ENCODE results near the gene MRPS27. TPM values are rescaled to one million over a fixed set of nuclear protein-coding genes. Genes with fewer than 3 reads are reported as not detected.
A peak's percentile ranks its signal among the peaks of the same experiment; 100 is the strongest.

The MRPS27 gene
- polyA plus RNA-seq, 2 of the 4 experiments (the other 2 are of a cell fraction): 81.0 to 141 TPM

GRCh38 chr5:72285424-72285821, 34.6 kb downstream of the MRPS27 start:
- H3K9me3 ChIP-seq: no peaks in the 10 kb centered on the region
- CTCF ChIA-PET: interaction anchor here (1.3 to 1.4 kb wide), 2 partner anchors 23 to 37 kb away, joined by 3 to 4 read pairs; no protein-coding TSS in a partner anchor
- TF ChIP-seq PBX3 (IDR thresholded peaks at IDR 0.05): no peak
- no peak for TF ChIP-seq MAZ (IDR thresholded peaks at IDR 0.05; ENCODE audit: borderline replicate concordance, low read depth, low read length)
- TF ChIP-seq TFCP2L1 (CRISPR knock-in tag; IDR thresholded peaks at IDR 0.05): no peak
- no peak for TF ChIP-seq SMC3 (IDR thresholded peaks at IDR 0.05)
- no peak for TF ChIP-seq ZSCAN20 (CRISPR knock-in tag; IDR thresholded peaks at IDR 0.05)
- no peak for TF ChIP-seq ESRRA (IDR thresholded peaks at IDR 0.05; ENCODE audit: borderline replicate concordance, low read length)
- TF ChIP-seq EP300 (IDR thresholded peaks at IDR 0.05): no peak
- no peak for TF ChIP-seq HMGXB4 (CRISPR knock-in tag; IDR thresholded peaks at IDR 0.05; ENCODE audit: borderline replicate concordance)
- no peak for TF ChIP-seq ELK1 (IDR thresholded peaks at IDR 0.05; ENCODE audit: low read depth, low read length)
- no peak for TF ChIP-seq ATOH8 (CRISPR knock-in tag; IDR thresholded peaks at IDR 0.05; ENCODE audit: low read depth)
- TF ChIP-seq MAFK (IDR thresholded peaks at IDR 0.05; ENCODE audit: partially characterized antibody): no peak
- TF ChIP-seq KDM1A (IDR thresholded peaks at IDR 0.05; ENCODE audit: low read depth): no peak
- no peak for TF ChIP-seq SREBF2 (IDR thresholded peaks at IDR 0.05)
- TF ChIP-seq ZFP36 (IDR thresholded peaks at IDR 0.05; ENCODE audit: borderline replicate concordance, partially characterized antibody): no peak
- TF ChIP-seq RAD21 (conservative IDR thresholded peaks at IDR 0.05 in 1 of 2, IDR thresholded peaks at IDR 0.05 in 1 of 2): no peak
- no peak for TF ChIP-seq POLR2AphosphoS2 (conservative IDR thresholded peaks at IDR 0.05; ENCODE audit: low read length)
- H3K4me2 ChIP-seq: no peak overlapping the region
- H3K4me3 ChIP-seq: no peak overlapping the region
- H3K27ac ChIP-seq: 0 out of 6 replicates have a peak overlapping the region, but pooled peaks of 1 of the 2 experiments have one; percentile 12
- peaks cover 31% of the 10 kb centered on the region for H3K4me1 ChIP-seq
- DNase-seq (ENCODE audit: low read depth in 1 of 2, low spot score in 1 of 2) (no peak), ATAC-seq (no peak), FAIRE-seq (no peak)
- 90% methylated on average over 3 of the region's 3 CpGs for WGBS (ENCODE audit: missing lambda C conversion rate)
- POLR2A ChIA-PET: no interaction called here

- FAIRE-seq (no peak), DNase-seq (ENCODE audit: low read depth in 1 of 2, low spot score in 1 of 2) (no peak), ATAC-seq (no peak)
- Histone ChIP-seq H3K4me3 (no peak overlapping the region), H3K27ac (peak overlapping the region in 1 of 2 experiments; percentile 17; a peak in 2 of 6 replicates), H3K4me2 (no peak overlapping the region), H3K9me3 (no peaks in the 10 kb centered on the region), H3K4me1 (peaks cover 34% of the 10 kb centered on the region)
- POLR2A ChIA-PET: no interaction called here
- CTCF ChIA-PET: interaction anchor here (1.0 to 1.4 kb wide), 3 partner anchors 9 to 36 kb away, joined by 3 to 4 read pairs (median 3); no protein-coding TSS in a partner anchor
- WGBS (ENCODE audit: missing lambda C conversion rate): 92% methylated on average over 3 of the region's 3 CpGs
- TF ChIP-seq HES2 (IDR thresholded peaks at IDR 0.05) (no peak), CEBPB (IDR thresholded peaks at IDR 0.05) (no peak), MAFK (IDR thresholded peaks at IDR 0.05; ENCODE audit: partially characterized antibody) (no peak), CTCF (IDR thresholded peaks at IDR 0.05) (no peak), PHF8 (IDR thresholded peaks at IDR 0.05; ENCODE audit: borderline replicate concordance, low read depth) (no peak), TP53 (CRISPR knock-in tag; IDR thresholded peaks at IDR 0.05) (no peak), MAZ (IDR thresholded peaks at IDR 0.05; ENCODE audit: borderline replicate concordance, low read depth, low read length) (no peak), BHLHE40 (IDR thresholded peaks at IDR 0.05; ENCODE audit: low read depth, low read length) (no peak), RFX5 (IDR thresholded peaks at IDR 0.05) (no peak), MAX (IDR thresholded peaks at IDR 0.05) (no peak)
Measured at GRCh38 chr5:72284559-72285423, 35.2 kb downstream of the MRPS27 start.
